Measurements from ENCODE around the gene SLC12A3. TPM values are rescaled to one million over a fixed set of nuclear protein-coding genes. Genes with fewer than 3 reads are reported as not detected.

Gene SLC12A3
- total RNA-seq, 4 donors from 2014 or later = not detected

DNA sequence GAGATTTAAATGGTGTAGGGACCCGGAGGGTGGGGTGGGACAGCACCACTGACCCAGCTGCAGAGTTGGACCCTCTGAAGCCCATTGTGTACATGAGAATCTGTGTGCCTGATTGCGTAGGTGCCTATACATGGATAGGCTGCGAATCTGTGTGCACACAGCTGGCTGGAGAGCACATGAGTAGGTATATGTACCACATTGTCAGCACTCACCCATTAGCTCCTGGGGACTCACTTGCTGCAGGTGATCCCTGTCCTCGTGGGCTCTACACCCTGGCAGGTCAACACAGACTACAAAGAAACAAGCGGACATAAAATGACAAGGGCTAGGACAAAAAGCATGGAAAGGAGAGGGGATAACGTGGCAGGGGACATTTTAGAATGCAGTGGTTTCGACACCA, 85.4 kb downstream of the SLC12A3 start:
- TF ChIP-seq, protein P1, sequence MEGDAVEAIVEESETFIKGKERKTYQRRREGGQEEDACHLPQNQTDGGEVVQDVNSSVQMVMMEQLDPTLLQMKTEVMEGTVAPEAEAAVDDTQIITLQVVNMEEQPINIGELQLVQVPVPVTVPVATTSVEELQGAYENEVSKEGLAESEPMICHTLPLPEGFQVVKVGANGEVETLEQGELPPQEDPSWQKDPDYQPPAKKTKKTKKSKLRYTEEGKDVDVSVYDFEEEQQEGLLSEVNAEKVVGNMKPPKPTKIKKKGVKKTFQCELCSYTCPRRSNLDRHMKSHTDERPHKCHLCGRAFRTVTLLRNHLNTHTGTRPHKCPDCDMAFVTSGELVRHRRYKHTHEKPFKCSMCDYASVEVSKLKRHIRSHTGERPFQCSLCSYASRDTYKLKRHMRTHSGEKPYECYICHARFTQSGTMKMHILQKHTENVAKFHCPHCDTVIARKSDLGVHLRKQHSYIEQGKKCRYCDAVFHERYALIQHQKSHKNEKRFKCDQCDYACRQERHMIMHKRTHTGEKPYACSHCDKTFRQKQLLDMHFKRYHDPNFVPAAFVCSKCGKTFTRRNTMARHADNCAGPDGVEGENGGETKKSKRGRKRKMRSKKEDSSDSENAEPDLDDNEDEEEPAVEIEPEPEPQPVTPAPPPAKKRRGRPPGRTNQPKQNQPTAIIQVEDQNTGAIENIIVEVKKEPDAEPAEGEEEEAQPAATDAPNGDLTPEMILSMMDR (IDR thresholded peaks at IDR 0.05; ENCODE audit: low read depth) = no peak

DNA sequence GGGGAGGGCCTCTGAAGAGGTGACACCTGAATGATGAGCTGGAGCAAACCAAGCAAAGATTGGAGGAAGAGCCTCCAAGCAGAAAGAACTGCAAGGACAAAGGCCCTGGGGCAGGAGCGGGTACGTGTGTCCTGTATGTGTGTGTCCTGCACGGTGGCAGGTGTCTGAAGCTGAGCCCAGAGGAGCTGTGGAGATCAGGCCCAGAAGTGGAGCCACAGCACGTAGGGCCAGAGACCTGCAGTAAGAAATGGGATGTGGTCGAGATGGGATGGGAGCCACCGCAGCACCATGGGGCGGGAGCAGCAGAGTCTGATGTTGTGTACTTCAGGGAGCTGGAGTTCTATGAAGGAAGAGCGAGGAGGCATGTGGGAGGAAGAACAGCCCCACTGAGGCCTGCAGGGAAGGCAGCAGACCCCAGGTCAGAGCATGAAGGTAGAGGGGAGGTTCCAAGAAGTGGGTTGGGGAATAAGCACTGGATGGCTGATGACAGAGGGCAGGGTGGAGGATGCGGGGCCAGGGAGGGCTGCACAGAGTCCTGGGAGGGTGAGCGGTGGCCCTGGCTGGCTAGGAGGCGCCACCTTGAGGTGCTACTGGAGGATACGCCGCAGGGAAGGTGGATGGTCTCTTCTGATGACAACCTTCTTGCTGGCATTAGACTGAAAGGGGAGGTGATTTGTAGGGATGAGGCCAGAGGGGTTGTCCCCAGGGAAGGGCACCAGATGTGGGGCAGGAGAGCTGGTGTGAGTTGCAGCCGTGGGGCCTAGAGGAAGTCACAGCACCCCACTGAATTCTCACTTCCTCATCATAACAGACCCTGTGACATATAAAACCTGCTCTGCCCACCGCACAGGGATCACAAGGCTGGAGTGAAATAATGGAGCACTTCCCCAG, 86.1 kb downstream of the SLC12A3 start:
- TF ChIP-seq, protein P1 (IDR thresholded peaks at IDR 0.05; ENCODE audit: low read depth) = no peak

GRCh38 chr16:56953006-56953405, 88.0 kb downstream of the SLC12A3 start:
- TF ChIP-seq, protein P1 (IDR thresholded peaks at IDR 0.05; ENCODE audit: low read depth) = no peak

- TF ChIP-seq, protein P1 (IDR thresholded peaks at IDR 0.05; ENCODE audit: low read depth) = no peak
Observed at GRCh38 chr16:56956076-56956475, 91.1 kb downstream of the SLC12A3 start.

DNA sequence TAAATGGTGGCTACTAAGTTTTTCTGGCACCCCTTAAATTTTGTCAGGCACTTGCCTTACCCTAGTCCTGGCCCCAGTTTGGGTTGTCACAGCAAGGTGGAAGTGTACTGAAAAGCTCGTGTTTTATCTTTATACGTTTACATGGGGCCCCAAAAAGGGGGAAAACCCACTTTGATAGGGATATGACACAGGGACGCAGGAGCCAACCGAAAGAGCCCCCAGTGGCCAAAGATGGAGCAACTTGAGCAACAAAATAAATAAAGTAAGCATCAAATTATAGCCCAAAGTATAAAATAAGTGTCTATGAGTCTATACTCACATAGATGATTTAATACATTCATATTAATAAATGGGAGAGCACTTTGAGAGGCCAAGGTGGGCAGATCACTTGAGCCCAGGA, 91.7 kb downstream of the SLC12A3 start:
- TF ChIP-seq, protein P1 (IDR thresholded peaks at IDR 0.05; ENCODE audit: low read depth) = no peak

DNA sequence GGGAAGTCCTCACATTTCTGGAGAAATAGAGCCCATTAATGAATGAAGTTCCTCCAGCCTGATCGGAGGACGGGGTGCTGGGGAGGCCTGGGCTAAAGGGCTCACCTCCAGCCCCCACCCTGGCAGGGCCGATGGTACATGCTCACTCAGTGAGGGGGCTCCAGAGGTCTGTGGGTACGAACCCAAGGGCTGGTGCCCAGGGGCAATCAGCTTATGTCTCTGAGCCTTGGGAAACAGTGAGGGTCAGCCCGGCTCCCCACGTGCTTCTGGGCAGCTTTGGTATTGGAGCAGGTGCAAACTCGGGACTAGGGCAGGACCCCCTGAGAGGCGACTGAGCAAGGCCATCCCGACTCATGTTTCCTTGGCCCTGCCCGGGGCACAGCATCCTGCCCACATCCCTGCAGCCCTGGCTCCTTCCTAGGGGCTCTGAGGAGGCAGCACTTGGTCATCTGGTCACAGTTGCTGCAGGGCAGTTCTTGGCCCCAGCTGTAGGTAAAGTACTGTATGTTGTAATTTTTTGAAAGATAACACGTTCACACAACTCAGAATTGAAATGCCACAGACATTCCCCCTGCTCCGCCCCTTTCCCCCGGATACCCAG, 95.8 kb downstream of the SLC12A3 start:
- TF ChIP-seq, protein P1 (IDR thresholded peaks at IDR 0.05; ENCODE audit: low read depth) = no peak

GRCh38 chr16:56961386-56961785, 96.4 kb downstream of the SLC12A3 start:
- TF ChIP-seq, protein P1 (IDR thresholded peaks at IDR 0.05; ENCODE audit: low read depth) = no peak
